Hepatocyte (in vitro differentiated cells): ENCODE measurements around the gene PPP2R3C. TPM values are rescaled to one million over a fixed set of nuclear protein-coding genes. Genes with fewer than 3 reads are reported as not detected.

ENCODE experiments used
- DNase-seq: peaks from one replicate; pipeline ENCODE4 v3.0.0-alpha.2; 2016; ENCODE audit warnings: low spot score
- H2AFZ ChIP-seq: fragments of 200-600 bp; sonication (generic); 2 replicates; pipeline ENCODE4 v1.6.0; 2016; ENCODE audit warnings: antibody characterized with exemption, mild to moderate bottlenecking
- H3K27ac ChIP-seq: fragments of 200-600 bp; sonication (generic); 2 replicates; pipeline ENCODE4 v1.5.1; 2016; ENCODE audit warnings: mild to moderate bottlenecking
- H3K27me3 ChIP-seq: fragments of 200-600 bp; sonication (generic); 2 replicates; pipeline ENCODE4 v1.6.1; 2016
- H3K36me3 ChIP-seq: fragments of 200-600 bp; sonication (generic); replicated peaks from 2 replicates; pipeline ENCODE4 v1.5.1; 2016; ENCODE audit warnings: low read depth; ENCODE audit not compliant: insufficient read depth
- H3K4me1 ChIP-seq: fragments of 200-600 bp; sonication (generic); 2 replicates; pipeline ENCODE4 v1.5.1; 2016; ENCODE audit warnings: mild to moderate bottlenecking, moderate library complexity; ENCODE audit not compliant: insufficient read depth
- H3K4me2 ChIP-seq: fragments of 200-600 bp; sonication (generic); 2 replicates; pipeline ENCODE4 v1.6.0; 2016
- H3K4me3 ChIP-seq: fragments of 200-600 bp; sonication (generic); 2 replicates; pipeline ENCODE4 v1.5.1; 2016; ENCODE audit warnings: mild to moderate bottlenecking
- H3K79me2 ChIP-seq: fragments of 200-600 bp; sonication (generic); 2 replicates; pipeline ENCODE4 v1.6.0; 2017; ENCODE audit warnings: mild to moderate bottlenecking
- H3K9me2 ChIP-seq: fragments of 200-600 bp; sonication (generic); replicated peaks from 2 replicates; pipeline ENCODE4 v1.6.0; 2017; ENCODE audit warnings: mild to moderate bottlenecking; ENCODE audit not compliant: insufficient read depth
- H3K9me3 ChIP-seq: fragments of 200-600 bp; sonication (generic); 2 replicates; pipeline ENCODE4 v1.5.1; 2016; ENCODE audit warnings: low read depth, mild to moderate bottlenecking
- H4K20me1 ChIP-seq: fragments of 200-600 bp; sonication (generic); 2 replicates; pipeline ENCODE4 v1.6.0; 2016; ENCODE audit warnings: mild to moderate bottlenecking; ENCODE audit not compliant: insufficient read depth, poor library complexity, severe bottlenecking
- CTCF ChIP-seq: fragments of 200-600 bp; sonication (generic); IDR thresholded peaks from 2 replicates; pipeline ENCODE4 v1.5.1; 2016; ENCODE audit warnings: antibody characterized with exemption, mild to moderate bottlenecking; ENCODE audit not compliant: poor library complexity
- EZH2 ChIP-seq: fragments of 200-600 bp; sonication (generic); IDR thresholded peaks from 2 replicates; pipeline ENCODE4 v1.6.1; 2016; ENCODE audit warnings: antibody characterized with exemption, mild to moderate bottlenecking, borderline replicate concordance
- EZH2phosphoT487 ChIP-seq: fragments of 200-600 bp; sonication (generic); IDR thresholded peaks from one replicate; pipeline ENCODE4 v1.6.1; 2018; ENCODE audit warnings: antibody characterized with exemption, mild to moderate bottlenecking, low read depth, moderate library complexity; ENCODE audit not compliant: unreplicated experiment, severe bottlenecking
- WGBS: methylation state at CpG from one replicate; pipeline ENCODE4 v1.1.6; 2016; ENCODE audit warnings: low lambda C conversion rate; ENCODE audit errors: missing lambda C conversion rate; 5-methylcytosine and 5-hydroxymethylcytosine counted together
- polyA plus RNA-seq: library from polyadenylated mRNA; unstranded; fragments of >200 nt; fragmentation: Nextera tagmentation; extraction: Ambion mirVana; gene quantifications from 2 replicates; pipeline ENCODE4 v1.2.1, GENCODE V29; 2016
- total RNA-seq: library from RNA; depleted of rRNA; stranded (reverse); fragments of >200 nt; gene quantifications from 2 replicates; pipeline ENCODE4 v1.2.3, GENCODE V29; 2014

The PPP2R3C gene
- total and polyA plus RNA-seq, 2 experiments from 2014 or later, result 36.1 to 38.5 TPM

- H3K4me1 ChIP-seq, result no peaks in the 10 kb centered on the region
- H3K27ac ChIP-seq, result no peak overlapping the region
- no peaks in the 10 kb centered on the region for H3K9me2 ChIP-seq
- no peak for DNase-seq
- no peak overlapping the region for H3K4me3 ChIP-seq
- no peak overlapping the region for H3K4me2 ChIP-seq
- 95% methylated on average over 8 of the region's 8 CpGs for WGBS
- H3K79me2 ChIP-seq, result no peaks in the 10 kb centered on the region
- H2AFZ ChIP-seq, result no peak overlapping the region
- no peaks in the 10 kb centered on the region for H3K27me3 ChIP-seq
- H3K36me3 ChIP-seq, result no peaks in the 10 kb centered on the region
- H3K9me3 ChIP-seq, result no peaks in the 10 kb centered on the region
- no peaks in the 10 kb centered on the region for H4K20me1 ChIP-seq
- TF ChIP-seq CTCF (no peak), EZH2phosphoT487 (no peak), EZH2 (no peak)
Observed at GRCh38 chr14:35083530-35084150, 38.1 kb downstream of the PPP2R3C start.

DNA sequence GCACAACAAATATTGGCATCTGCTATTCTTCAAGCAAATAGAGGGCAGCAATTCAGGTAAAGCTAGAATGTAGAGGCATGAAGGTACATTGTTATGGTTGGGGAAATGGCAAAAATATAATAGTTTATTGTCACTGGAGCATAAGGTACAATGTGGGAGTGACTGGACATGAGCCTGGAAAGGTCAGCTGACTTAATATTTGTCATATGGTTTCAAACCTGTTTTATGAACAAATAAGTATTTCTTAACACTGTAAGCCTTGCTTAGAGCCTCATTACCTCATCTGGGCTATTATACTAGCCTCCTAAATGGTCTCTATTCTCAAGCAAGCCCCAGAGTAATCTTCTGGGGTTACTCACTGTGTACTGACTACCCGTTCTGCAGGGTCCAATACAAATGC is 42.0 kb downstream of the PPP2R3C start:
- Histone ChIP-seq H3K27ac (no peak overlapping the region), H3K27me3 (no peaks in the 10 kb centered on the region), H4K20me1 (no peaks in the 10 kb centered on the region), H2AFZ (no peak overlapping the region), H3K79me2 (no peaks in the 10 kb centered on the region), H3K4me1 (peaks cover 3% of the 10 kb centered on the region), H3K4me3 (no peak overlapping the region), H3K36me3 (no peaks in the 10 kb centered on the region), H3K9me3 (no peaks in the 10 kb centered on the region), H3K9me2 (no peaks in the 10 kb centered on the region), H3K4me2 (no peak overlapping the region)
- WGBS, result 71% methylated on average over 1 of the region's 1 CpG
- DNase-seq, result no peak
- TF ChIP-seq EZH2, result no peak
- TF ChIP-seq EZH2phosphoT487, result no peak
- no peak for TF ChIP-seq CTCF

- Histone ChIP-seq H3K4me2 (peak overlapping the region; percentile 1), H3K27ac (peak overlapping the region; percentile 76), H3K36me3 (no peaks in the 10 kb centered on the region), H4K20me1 (no peaks in the 10 kb centered on the region), H3K4me3 (no peak overlapping the region), H3K79me2 (peaks cover 7% of the 10 kb centered on the region), H3K9me3 (no peaks in the 10 kb centered on the region), H3K27me3 (no peaks in the 10 kb centered on the region), H3K9me2 (no peaks in the 10 kb centered on the region), H3K4me1 (peaks cover 3% of the 10 kb centered on the region), H2AFZ (no peak overlapping the region)
- 84% methylated on average over 2 of the region's 2 CpGs for WGBS
- DNase-seq, result peak; percentile 25
- TF ChIP-seq CTCF (no peak), EZH2 (no peak), EZH2phosphoT487 (no peak)
Observed at GRCh38 chr14:35078082-35078481, 43.7 kb downstream of the PPP2R3C start.

GRCh38 chr14:35073486-35073885 is 48.3 kb downstream of the PPP2R3C start:
- Histone ChIP-seq H3K4me1 (peaks cover 3% of the 10 kb centered on the region), H3K79me2 (peaks cover 19% of the 10 kb centered on the region), H2AFZ (no peak overlapping the region), H4K20me1 (no peaks in the 10 kb centered on the region), H3K27me3 (no peaks in the 10 kb centered on the region), H3K27ac (no peak overlapping the region), H3K36me3 (no peaks in the 10 kb centered on the region), H3K9me3 (no peaks in the 10 kb centered on the region), H3K4me3 (no peak overlapping the region), H3K4me2 (no peak overlapping the region), H3K9me2 (no peaks in the 10 kb centered on the region)
- WGBS, result 57% methylated on average over 1 of the region's 1 CpG
- TF ChIP-seq EZH2phosphoT487 (no peak), CTCF (no peak), EZH2 (no peak)
- no peak for DNase-seq
